Omental fat pad (tissue), 4 donors: ENCODE results near the gene GAS7. TPM values are rescaled to one million over a fixed set of nuclear protein-coding genes. Genes with fewer than 3 reads are reported as not detected.
"Not testable (repeated sequence)": the region's sequence is repeated elsewhere in the genome, so short reads cannot be mapped to it uniquely, and the experiment has no call there.

ENCODE experiments used
- ATAC-seq: fragments of 150-250 bp; one replicate; pipeline ENCODE4 v1.9.1; 2016; ENCODE audit warnings: mild to moderate bottlenecking, moderate library complexity; ENCODE audit not compliant: low FRiP score
- DNase-seq: peaks from one replicate; pipeline ENCODE4 v3.0.0-alpha.2; 2019; ENCODE audit warnings: low spot score
- total RNA-seq, 4 donors: library from RNA; depleted of rRNA; stranded (reverse); fragments of >200 nt; gene quantifications; one replicate each; pipeline ENCODE4 v1.1.0, GENCODE V29; 2016
- TF ChIP-seq, protein P1 (sequence below), 3 donors: fragments of 450-650 bp; IDR thresholded peaks; one replicate each; pipeline ENCODE4 v1.5.1; 2016 to 2017; ENCODE audit warnings: antibody characterized with exemption in 3 of 3, mild to moderate bottlenecking in 3 of 3, moderate library complexity in 2 of 3

GAS7 gene
- total RNA-seq, 4 donors from 2014 or later, result 36.4 to 148 (median 52.7) TPM

GRCh38 chr17:10058921-10059683 is 139.3 kb downstream of the GAS7 start:
- DNase-seq, result no peak
- ATAC-seq, result peak; percentile 29
- TF ChIP-seq, protein P1, sequence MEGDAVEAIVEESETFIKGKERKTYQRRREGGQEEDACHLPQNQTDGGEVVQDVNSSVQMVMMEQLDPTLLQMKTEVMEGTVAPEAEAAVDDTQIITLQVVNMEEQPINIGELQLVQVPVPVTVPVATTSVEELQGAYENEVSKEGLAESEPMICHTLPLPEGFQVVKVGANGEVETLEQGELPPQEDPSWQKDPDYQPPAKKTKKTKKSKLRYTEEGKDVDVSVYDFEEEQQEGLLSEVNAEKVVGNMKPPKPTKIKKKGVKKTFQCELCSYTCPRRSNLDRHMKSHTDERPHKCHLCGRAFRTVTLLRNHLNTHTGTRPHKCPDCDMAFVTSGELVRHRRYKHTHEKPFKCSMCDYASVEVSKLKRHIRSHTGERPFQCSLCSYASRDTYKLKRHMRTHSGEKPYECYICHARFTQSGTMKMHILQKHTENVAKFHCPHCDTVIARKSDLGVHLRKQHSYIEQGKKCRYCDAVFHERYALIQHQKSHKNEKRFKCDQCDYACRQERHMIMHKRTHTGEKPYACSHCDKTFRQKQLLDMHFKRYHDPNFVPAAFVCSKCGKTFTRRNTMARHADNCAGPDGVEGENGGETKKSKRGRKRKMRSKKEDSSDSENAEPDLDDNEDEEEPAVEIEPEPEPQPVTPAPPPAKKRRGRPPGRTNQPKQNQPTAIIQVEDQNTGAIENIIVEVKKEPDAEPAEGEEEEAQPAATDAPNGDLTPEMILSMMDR (IDR thresholded peaks at IDR 0.05), result no peak

GRCh38 chr17:10057466-10057865 is 140.9 kb downstream of the GAS7 start:
- ATAC-seq, DNase-seq: not testable (repeated sequence)

DNA sequence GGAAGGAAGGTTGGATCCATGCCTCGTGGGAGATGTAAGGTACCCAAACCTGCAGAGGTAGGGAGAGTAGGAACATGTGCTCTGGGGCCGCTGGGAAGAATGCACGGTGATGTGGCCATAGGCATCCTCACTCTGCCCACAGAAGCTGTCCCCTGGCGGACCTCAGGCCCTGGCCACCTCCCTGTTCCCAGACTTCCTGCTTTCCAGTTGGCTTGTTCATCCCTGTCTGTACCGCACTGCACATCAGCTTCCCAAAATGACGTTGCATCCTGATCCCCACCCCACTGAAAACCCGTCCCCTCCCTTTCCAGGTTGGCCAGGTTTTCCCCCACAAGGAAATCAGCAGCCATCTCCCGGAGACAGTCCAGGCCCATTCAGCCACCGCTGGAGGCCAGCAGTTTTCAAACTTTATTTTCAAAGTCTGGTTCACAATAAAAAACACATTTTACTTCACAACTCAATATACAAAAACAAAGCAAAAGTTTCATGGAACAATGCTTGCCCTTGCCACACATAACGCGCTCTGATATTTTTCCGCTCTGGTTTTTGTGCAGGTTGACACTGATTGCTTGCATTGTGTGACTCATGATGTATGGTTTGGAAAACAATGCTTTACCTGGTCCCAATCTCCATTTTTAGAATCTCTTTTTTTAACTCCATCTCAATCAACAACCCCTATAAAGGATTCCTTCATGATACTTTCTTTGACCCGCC is 143.0 kb downstream of the GAS7 start:
- DNase-seq (no peak), ATAC-seq (no peak)
- TF ChIP-seq, protein P1 (IDR thresholded peaks at IDR 0.05), result no peak

GRCh38 chr17:10053782-10054540 is 144.4 kb downstream of the GAS7 start:
- TF ChIP-seq, protein P1 (IDR thresholded peaks at IDR 0.05), result no peak
- DNase-seq (no peak), ATAC-seq (no peak)

GRCh38 chr17:10052106-10052813 is 146.1 kb downstream of the GAS7 start:
- ATAC-seq (no peak), DNase-seq (no peak)
- TF ChIP-seq, protein P1 (IDR thresholded peaks at IDR 0.05), result no peak

DNA sequence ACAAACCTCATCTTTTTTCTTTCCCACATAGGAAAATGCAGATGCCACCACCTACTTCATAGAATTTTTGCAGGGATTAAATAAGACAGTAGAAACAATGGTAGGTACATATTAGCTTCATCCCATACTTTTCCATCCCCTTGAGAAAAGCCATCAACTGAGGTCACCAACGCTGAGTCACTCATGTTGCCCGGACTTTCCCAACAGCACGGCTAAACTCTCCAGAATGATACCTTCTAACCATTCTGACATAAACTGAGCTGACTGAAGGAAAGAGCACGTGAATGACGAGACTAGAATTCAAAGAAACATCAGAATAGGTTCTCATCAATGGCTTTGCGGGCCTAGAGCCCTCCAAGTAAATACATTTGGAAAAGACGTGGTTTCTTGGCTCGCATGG is 147.3 kb downstream of the GAS7 start:
- no peak for ATAC-seq

More for the DNA sequence above, 147.3 kb downstream of the GAS7 start:
- DNase-seq, result no peak
- TF ChIP-seq, protein P1 (IDR thresholded peaks at IDR 0.05), result no peak
